Left lung (tissue), 10 donors: Measurements from ENCODE around the gene EHMT1. TPM values are rescaled to one million over a fixed set of nuclear protein-coding genes. Genes with fewer than 3 reads are reported as not detected.
"Not testable (repeated sequence)": the region's sequence is repeated elsewhere in the genome, so short reads cannot be mapped to it uniquely, and the experiment has no call there.

ENCODE experiments used
- ATAC-seq: fragments of 200-7000 bp; cut with Tn5 transposase; one replicate; pipeline ENCODE4 v1.9.1; 2020; ENCODE audit warnings: moderate library complexity
- DNase-seq, 4 donors: peaks; one replicate each; pipeline ENCODE4 v3.0.0-alpha.2; 2013 to 2020
- H3K27ac ChIP-seq, 2 donors: fragments of 200-600 bp; sonication (generic) in 1 of 2; one replicate each; pipeline versions ENCODE4 v1.5.0 to v1.8.0; 2020 to 2021
- H3K27me3 ChIP-seq, 2 donors: fragments of 200-600 bp; sonication (generic) in 1 of 2; one replicate each; pipeline versions ENCODE4 v1.5.0 to v1.8.0; 2020 to 2021
- H3K36me3 ChIP-seq, 2 donors: fragments of 200-600 bp; sonication (generic) in 1 of 2; one replicate each; pipeline versions ENCODE4 v1.5.0 to v1.8.0; 2020 to 2021
- H3K4me1 ChIP-seq, 2 donors: fragments of 200-600 bp; one replicate each; pipeline ENCODE4 v1.8.0; 2021
- H3K4me3 ChIP-seq, 2 donors: fragments of 200-600 bp; sonication (generic) in 1 of 2; one replicate each; pipeline versions ENCODE4 v1.5.0 to v1.8.0; 2020 to 2021; ENCODE audit warnings: mild to moderate bottlenecking in 1 of 2
- H3K9me3 ChIP-seq, 2 donors: fragments of 200-600 bp; sonication (generic) in 1 of 2; one replicate each; pipeline versions ENCODE4 v1.5.0 to v1.8.0; 2020 to 2021
- CTCF ChIP-seq, 2 donors: fragments of 200-600 bp; sonication (generic) in 1 of 2; IDR thresholded peaks; one replicate each; pipeline versions ENCODE4 v1.5.0 to v1.8.0; 2021; ENCODE audit warnings: antibody characterized with exemption in 2 of 2
- intact Hi-C, 2 donors: fragments of 100-400 bp; cut with DNase I; formaldehyde crosslinking; loops; one replicate each; pipeline versions ENCODE4 v1.11.2 to v1.14.2; 2022
- polyA plus RNA-seq, 6 donors: library from polyadenylated mRNA; unstranded; fragments of 120-200 nt; gene quantifications; one replicate each; pipeline ENCODE4 v1.2.1, GENCODE V29; 2013; ENCODE audit not compliant: insufficient read length in 6 of 6
- total RNA-seq, 2 donors: library from RNA; stranded (reverse); fragmentation: NEBNext Ultra II Directional; extraction: Animal tissue kit (Norgen Biotek cat#: 25700); gene quantifications; one replicate each; pipeline ENCODE4 v1.2.1, GENCODE V29; 2021
- donor health status: DM: no; HTN: yes; CAD: no.
- donor health status: DM: no; HTN: no; CAD: no.

EHMT1 gene
- total and polyA plus RNA-seq, 8 donors: 71.5 to 92.7 (median 82.7) TPM

- H3K4me1 ChIP-seq: peaks cover 0 to 6% of the 10 kb centered on the region in 2 donors
- no peaks in the 10 kb centered on the region for H3K27me3 ChIP-seq
- DNase-seq: peak in 2 of 4 donors; percentile 73 to 88
- no peak overlapping the region for H3K4me3 ChIP-seq
- peaks cover 0 to 23% of the 10 kb centered on the region in 2 donors for H3K36me3 ChIP-seq
- peak; percentile 15 for ATAC-seq
- intact Hi-C loops: no loop called here
- no peak overlapping the region for H3K27ac ChIP-seq
- no peak for TF ChIP-seq CTCF (IDR thresholded peaks at IDR 0.05)
- peaks cover 0 to 5% of the 10 kb centered on the region in 2 donors for H3K9me3 ChIP-seq
Measured at GRCh38 chr9:137710704-137711103, 91.9 kb downstream of the EHMT1 start.

GRCh38 chr9:137711678-137712105 lies 92.9 kb downstream of the EHMT1 start:
- Histone ChIP-seq H3K4me3 (no peak overlapping the region), H3K9me3 (peaks cover 0 to 9% of the 10 kb centered on the region in 2 donors), H3K4me1 (peaks cover 0 to 4% of the 10 kb centered on the region in 2 donors), H3K27ac (no peak overlapping the region), H3K27me3 (no peaks in the 10 kb centered on the region), H3K36me3 (peaks cover 0 to 26% of the 10 kb centered on the region in 2 donors)
- ATAC-seq: peak; percentile 24
- no peak for TF ChIP-seq CTCF (IDR thresholded peaks at IDR 0.05)
- DNase-seq: peak in 1 of 4 donors; percentile 65
- intact Hi-C loops: no loop called here

- Histone ChIP-seq H3K4me3 (no peak overlapping the region), H3K9me3 (peaks cover 0 to 12% of the 10 kb centered on the region in 2 donors), H3K36me3 (peaks cover 0 to 58% of the 10 kb centered on the region in 2 donors), H3K27ac (peak overlapping the region in 1 of 2 donors; percentile 42), H3K27me3 (no peaks in the 10 kb centered on the region), H3K4me1 (peaks cover 0 to 3% of the 10 kb centered on the region in 2 donors)
- ATAC-seq (no peak), DNase-seq (no peak)
- intact Hi-C loops: no loop called here
- TF ChIP-seq CTCF (IDR thresholded peaks at IDR 0.05): no peak
Measured at GRCh38 chr9:137715321-137715720, 96.5 kb downstream of the EHMT1 start.

- Histone ChIP-seq H3K9me3 (peaks cover 0 to 12% of the 10 kb centered on the region in 2 donors), H3K36me3 (peaks cover 0 to 60% of the 10 kb centered on the region in 2 donors), H3K27ac (peak overlapping the region in 1 of 2 donors; percentile 64)
- intact Hi-C loops, H3K27me3 ChIP-seq, H3K4me1 ChIP-seq, DNase-seq, H3K4me3 ChIP-seq, ATAC-seq: not testable (repeated sequence)
Measured at GRCh38 chr9:137715866-137716693, 97.3 kb downstream of the EHMT1 start.

GRCh38 chr9:137716694-137717287 lies 98.0 kb downstream of the EHMT1 start:
- Histone ChIP-seq H3K4me1 (no peaks in the 10 kb centered on the region), H3K27ac (peak overlapping the region in 1 of 2 donors; percentile 64), H3K36me3 (peaks cover 0 to 53% of the 10 kb centered on the region in 2 donors), H3K27me3 (no peaks in the 10 kb centered on the region), H3K4me3 (no peak overlapping the region), H3K9me3 (peaks cover 0 to 12% of the 10 kb centered on the region in 2 donors)
- DNase-seq (peak in 1 of 4 donors; percentile 65), ATAC-seq (no peak)
- no peak for TF ChIP-seq CTCF (IDR thresholded peaks at IDR 0.05)
- intact Hi-C loops: no loop called here
